ENCODE measurements around the gene HOXA6.

The HOXA6 gene

DNA sequence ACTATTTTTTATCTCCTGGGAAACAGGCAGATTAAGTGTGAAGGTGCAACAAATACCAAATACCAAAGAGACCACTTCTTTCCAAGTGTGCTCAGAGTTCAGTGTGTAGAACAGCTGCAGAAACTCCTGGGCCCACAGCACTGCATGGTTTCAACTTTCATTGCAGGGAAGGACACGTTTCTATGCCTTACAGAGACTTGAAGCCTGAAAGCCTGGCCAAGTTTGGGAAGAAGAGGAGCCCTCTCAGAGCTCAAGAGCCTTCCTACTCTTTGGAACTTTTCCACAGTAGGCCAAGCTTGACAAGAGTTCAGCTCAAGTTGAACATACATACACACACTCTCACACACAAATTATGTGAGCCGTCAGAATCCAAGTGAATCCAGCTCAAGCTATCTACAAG is 19.5 kb downstream of the HOXA6 start:
- Histone ChIP-seq H3K9me3 (ENCODE audit: low read length) (no peaks in the 10 kb centered on the region), H2AFZ (ENCODE audit: low read length) (no peak overlapping the region), H3K79me2 (ENCODE audit: insufficient read depth, low read length) (no peaks in the 10 kb centered on the region), H3K27me3 (ENCODE audit: insufficient read depth, low read length) (no peaks in the 10 kb centered on the region), H3K9ac (ENCODE audit: low read length) (no peak overlapping the region), H3K4me2 (ENCODE audit: low read length) (no peak overlapping the region), H3K4me1 (ENCODE audit: insufficient read depth, low read length, severe bottlenecking) (no peaks in the 10 kb centered on the region), H4K20me1 (ENCODE audit: insufficient read depth, low read length) (no peaks in the 10 kb centered on the region), H3F3A (ENCODE audit: insufficient read depth, low read length) (no peaks in the 10 kb centered on the region), H3K9me2 (ENCODE audit: low read depth, low read length) (no peaks in the 10 kb centered on the region), H3K4me3 (ENCODE audit: low read depth, low read length, poor library complexity, severe bottlenecking) (no peak overlapping the region), H3K27ac (ENCODE audit: low read depth, low read length, poor library complexity, severe bottlenecking) (no peak overlapping the region), H3K36me3 (ENCODE audit: insufficient read depth, low read length) (no peaks in the 10 kb centered on the region)
- TF ChIP-seq EZH2 (IDR thresholded peaks at IDR 0.05; ENCODE audit: borderline replicate concordance, low read length) = no peak
- TF ChIP-seq, protein P1, sequence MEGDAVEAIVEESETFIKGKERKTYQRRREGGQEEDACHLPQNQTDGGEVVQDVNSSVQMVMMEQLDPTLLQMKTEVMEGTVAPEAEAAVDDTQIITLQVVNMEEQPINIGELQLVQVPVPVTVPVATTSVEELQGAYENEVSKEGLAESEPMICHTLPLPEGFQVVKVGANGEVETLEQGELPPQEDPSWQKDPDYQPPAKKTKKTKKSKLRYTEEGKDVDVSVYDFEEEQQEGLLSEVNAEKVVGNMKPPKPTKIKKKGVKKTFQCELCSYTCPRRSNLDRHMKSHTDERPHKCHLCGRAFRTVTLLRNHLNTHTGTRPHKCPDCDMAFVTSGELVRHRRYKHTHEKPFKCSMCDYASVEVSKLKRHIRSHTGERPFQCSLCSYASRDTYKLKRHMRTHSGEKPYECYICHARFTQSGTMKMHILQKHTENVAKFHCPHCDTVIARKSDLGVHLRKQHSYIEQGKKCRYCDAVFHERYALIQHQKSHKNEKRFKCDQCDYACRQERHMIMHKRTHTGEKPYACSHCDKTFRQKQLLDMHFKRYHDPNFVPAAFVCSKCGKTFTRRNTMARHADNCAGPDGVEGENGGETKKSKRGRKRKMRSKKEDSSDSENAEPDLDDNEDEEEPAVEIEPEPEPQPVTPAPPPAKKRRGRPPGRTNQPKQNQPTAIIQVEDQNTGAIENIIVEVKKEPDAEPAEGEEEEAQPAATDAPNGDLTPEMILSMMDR (IDR thresholded peaks at IDR 0.05; ENCODE audit: low read length) = no peak

DNA sequence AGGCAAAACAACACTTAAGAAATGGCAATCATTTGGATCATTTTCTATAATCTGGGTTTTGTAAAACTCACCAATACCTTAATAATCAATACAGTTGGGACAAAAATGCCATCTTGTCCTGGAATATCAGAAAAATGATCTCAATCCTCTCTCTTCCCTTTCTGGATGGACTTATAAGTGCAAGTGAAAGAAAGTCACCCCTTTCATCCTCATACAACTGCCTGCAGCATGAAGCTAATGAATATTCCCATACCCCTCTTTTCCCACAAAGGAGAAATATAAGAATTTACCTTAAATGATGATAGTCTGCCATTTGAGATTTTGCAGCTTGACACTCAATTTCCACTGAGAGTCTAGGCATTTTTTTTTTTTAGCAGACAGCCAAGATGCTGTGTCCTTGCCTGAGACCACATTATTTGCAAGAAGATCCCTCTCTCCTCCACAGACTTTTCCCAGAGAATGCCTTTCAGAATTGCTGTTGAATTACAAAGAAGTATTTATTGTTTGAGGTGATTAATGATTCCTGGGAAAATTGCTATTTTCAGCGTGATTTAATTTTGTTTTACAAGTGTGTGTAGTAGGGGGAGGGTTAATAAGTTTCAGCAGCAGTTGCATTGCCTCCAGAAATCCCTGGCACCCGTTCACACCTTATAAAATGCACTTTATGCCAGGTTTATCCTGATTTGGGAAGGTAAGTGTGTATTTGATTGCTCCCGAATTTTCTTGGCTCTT is 20.8 kb downstream of the HOXA6 start:
- Histone ChIP-seq H3K79me2 (ENCODE audit: insufficient read depth, low read length) (no peaks in the 10 kb centered on the region), H3K27ac (ENCODE audit: low read depth, low read length, poor library complexity, severe bottlenecking) (no peak overlapping the region), H3K36me3 (ENCODE audit: insufficient read depth, low read length) (no peaks in the 10 kb centered on the region), H3F3A (ENCODE audit: insufficient read depth, low read length) (no peaks in the 10 kb centered on the region), H3K4me3 (ENCODE audit: low read depth, low read length, poor library complexity, severe bottlenecking) (no peak overlapping the region), H3K4me2 (ENCODE audit: low read length) (no peak overlapping the region), H3K9me3 (ENCODE audit: low read length) (no peaks in the 10 kb centered on the region), H3K9ac (ENCODE audit: low read length) (no peak overlapping the region), H3K27me3 (ENCODE audit: insufficient read depth, low read length) (no peaks in the 10 kb centered on the region; the same call in 1 of the 2 replicates), H2AFZ (ENCODE audit: low read length) (no peak overlapping the region), H3K4me1 (ENCODE audit: insufficient read depth, low read length, severe bottlenecking) (no peaks in the 10 kb centered on the region), H3K9me2 (ENCODE audit: low read depth, low read length) (no peaks in the 10 kb centered on the region), H4K20me1 (ENCODE audit: insufficient read depth, low read length) (no peaks in the 10 kb centered on the region)
- no peak for TF ChIP-seq EZH2 (IDR thresholded peaks at IDR 0.05; ENCODE audit: borderline replicate concordance, low read length)
- TF ChIP-seq, protein P1 (IDR thresholded peaks at IDR 0.05; ENCODE audit: low read length) = no peak

- H3K9ac ChIP-seq (ENCODE audit: low read length) = no peak overlapping the region
- no peaks in the 10 kb centered on the region for H3K9me3 ChIP-seq (ENCODE audit: low read length)
- no peak overlapping the region for H3K4me3 ChIP-seq (ENCODE audit: low read depth, low read length, poor library complexity, severe bottlenecking)
- no peaks in the 10 kb centered on the region for H3K79me2 ChIP-seq (ENCODE audit: insufficient read depth, low read length)
- H3F3A ChIP-seq (ENCODE audit: insufficient read depth, low read length) = no peaks in the 10 kb centered on the region
- no peak overlapping the region for H3K4me2 ChIP-seq (ENCODE audit: low read length)
- H3K9me2 ChIP-seq (ENCODE audit: low read depth, low read length) = no peaks in the 10 kb centered on the region
- H3K36me3 ChIP-seq (ENCODE audit: insufficient read depth, low read length) = no peaks in the 10 kb centered on the region
- no peaks in the 10 kb centered on the region; the same call in 1 of the 2 replicates for H3K27me3 ChIP-seq (ENCODE audit: insufficient read depth, low read length)
- H3K4me1 ChIP-seq (ENCODE audit: insufficient read depth, low read length, severe bottlenecking) = no peaks in the 10 kb centered on the region
- H3K27ac ChIP-seq (ENCODE audit: low read depth, low read length, poor library complexity, severe bottlenecking) = no peak overlapping the region
- TF ChIP-seq, protein P1 (IDR thresholded peaks at IDR 0.05; ENCODE audit: low read length) = no peak
- TF ChIP-seq EZH2 (IDR thresholded peaks at IDR 0.05; ENCODE audit: borderline replicate concordance, low read length) = no peak
- no peaks in the 10 kb centered on the region for H4K20me1 ChIP-seq (ENCODE audit: insufficient read depth, low read length)
- no peak overlapping the region for H2AFZ ChIP-seq (ENCODE audit: low read length)
These were observed 21.6 kb downstream of the HOXA6 start for GRCh38 chr7:27125986-27126394.
